GM12873 (cell line): ENCODE data around the gene IQCE.

ENCODE experiments used
- CTCF ChIP-seq: IDR thresholded peaks from 2 replicates; pipeline ENCODE4 v1.5.1; 2012; ENCODE audit warnings: low read depth, mild to moderate bottlenecking, moderate library complexity, low read length, control low read depth; ENCODE audit not compliant: insufficient read depth; ENCODE audit errors: missing control alignments

Gene IQCE

GRCh38 chr7:2633538-2634266 is 74.9 kb downstream of the IQCE start:
- TF ChIP-seq CTCF: no peak

GRCh38 chr7:2634267-2635145 is 75.7 kb downstream of the IQCE start:
- TF ChIP-seq CTCF: no peak

- TF ChIP-seq CTCF: no peak
Measured at GRCh38 chr7:2635148-2635668, 76.4 kb downstream of the IQCE start.

GRCh38 chr7:2635810-2636701 is 77.3 kb downstream of the IQCE start:
- no peak for TF ChIP-seq CTCF

- TF ChIP-seq CTCF: no peak
Measured at GRCh38 chr7:2637066-2637471, 78.3 kb downstream of the IQCE start.

- TF ChIP-seq CTCF: no peak
Measured at GRCh38 chr7:2637505-2638223, 78.9 kb downstream of the IQCE start.
